Endodermal cell (in vitro differentiated cells): ENCODE measurements around the gene SGCD. TPM values are rescaled to one million over a fixed set of nuclear protein-coding genes. Genes with fewer than 3 reads are reported as not detected.

Experiments
- DNase-seq: peaks from one replicate; pipeline ENCODE4 v3.0.0-alpha.2; 2017
- H3K27ac ChIP-seq: 2 replicates; pipeline ENCODE4 v1.5.1; 2013; ENCODE audit warnings: mild to moderate bottlenecking, low read depth, low read length, moderate library complexity
- H3K27me3 ChIP-seq: 2 replicates; pipeline ENCODE4 v1.6.1; 2013; ENCODE audit warnings: mild to moderate bottlenecking, low read length, moderate library complexity; ENCODE audit not compliant: insufficient read depth, control insufficient read depth, poor library complexity, severe bottlenecking
- H3K36me3 ChIP-seq: 2 replicates; pipeline ENCODE4 v1.7.0; 2013; ENCODE audit warnings: mild to moderate bottlenecking, low read length, moderate library complexity; ENCODE audit not compliant: control insufficient read depth, insufficient read depth
- H3K4me1 ChIP-seq: one replicate; pipeline ENCODE4 v1.7.0; 2013; ENCODE audit warnings: low read length; ENCODE audit not compliant: control insufficient read depth, insufficient read depth
- H3K4me3 ChIP-seq: 2 replicates; pipeline ENCODE4 v1.5.1; 2013; ENCODE audit warnings: mild to moderate bottlenecking, low read length, moderate library complexity
- H3K9ac ChIP-seq: 2 replicates; pipeline ENCODE4 v1.6.1; 2013; ENCODE audit warnings: mild to moderate bottlenecking, low read length, moderate library complexity; ENCODE audit not compliant: poor library complexity, severe bottlenecking; ENCODE audit errors: extremely low read depth
- H3K9me3 ChIP-seq: 2 replicates; pipeline ENCODE4 v1.6.1; 2013; ENCODE audit warnings: mild to moderate bottlenecking, low read length, moderate library complexity; ENCODE audit not compliant: control insufficient read depth
- H3K27ac Mint-ChIP-seq: 2 replicates; pipeline ENCODE4 v1.8.0; 2020; ENCODE audit warnings: mixed read lengths
- H3K27me3 Mint-ChIP-seq: 2 replicates; pipeline ENCODE4 v1.8.0; 2021; ENCODE audit warnings: mild to moderate bottlenecking, mixed read lengths; ENCODE audit not compliant: insufficient read depth
- H3K36me3 Mint-ChIP-seq: 2 replicates; pipeline ENCODE4 v1.8.0; 2020; ENCODE audit warnings: low read depth, mixed read lengths
- H3K4me1 Mint-ChIP-seq: 2 replicates; pipeline ENCODE4 v1.8.0; 2020; ENCODE audit warnings: mixed read lengths
- H3K4me3 Mint-ChIP-seq: 2 replicates; pipeline ENCODE4 v1.8.0; 2020; ENCODE audit warnings: mild to moderate bottlenecking, moderate library complexity, mixed read lengths
- H3K9me3 Mint-ChIP-seq: 2 replicates; pipeline ENCODE4 v1.8.0; 2020; ENCODE audit warnings: mild to moderate bottlenecking, mixed read lengths
- CTCF ChIP-seq: fragments of 200-600 bp; sonication (generic); conservative IDR thresholded peaks from 2 replicates; pipeline ENCODE4 v1.5.0; 2021; ENCODE audit warnings: antibody characterized with exemption, mild to moderate bottlenecking
- WGBS, 2 experiments: methylation state at CpG; one replicate each; pipeline versions ENCODE4 v1.1.5 to v1.1.7; 2013; ENCODE audit warnings: missing lambda C conversion rate in 2 of 2, mixed read lengths in 1 of 2; ENCODE audit not compliant: insufficient coverage in 1 of 2, insufficient read length in 1 of 2; 5-methylcytosine and 5-hydroxymethylcytosine counted together
- total RNA-seq, 2 donors: library from RNA; stranded (reverse); fragmentation: NEBNext Ultra II Directional in 1 of 2; extraction: Animal tissue kit (Norgen Biotek cat#: 25700) in 1 of 2; gene quantifications; 2 replicates in 1 of 2; 3 replicates in 1 of 2; pipeline ENCODE4 v1.2.1, GENCODE V29; 2021

The SGCD gene
- total RNA-seq, 2 donors from 2014 or later: 0.04 to 0.42 TPM

DNA sequence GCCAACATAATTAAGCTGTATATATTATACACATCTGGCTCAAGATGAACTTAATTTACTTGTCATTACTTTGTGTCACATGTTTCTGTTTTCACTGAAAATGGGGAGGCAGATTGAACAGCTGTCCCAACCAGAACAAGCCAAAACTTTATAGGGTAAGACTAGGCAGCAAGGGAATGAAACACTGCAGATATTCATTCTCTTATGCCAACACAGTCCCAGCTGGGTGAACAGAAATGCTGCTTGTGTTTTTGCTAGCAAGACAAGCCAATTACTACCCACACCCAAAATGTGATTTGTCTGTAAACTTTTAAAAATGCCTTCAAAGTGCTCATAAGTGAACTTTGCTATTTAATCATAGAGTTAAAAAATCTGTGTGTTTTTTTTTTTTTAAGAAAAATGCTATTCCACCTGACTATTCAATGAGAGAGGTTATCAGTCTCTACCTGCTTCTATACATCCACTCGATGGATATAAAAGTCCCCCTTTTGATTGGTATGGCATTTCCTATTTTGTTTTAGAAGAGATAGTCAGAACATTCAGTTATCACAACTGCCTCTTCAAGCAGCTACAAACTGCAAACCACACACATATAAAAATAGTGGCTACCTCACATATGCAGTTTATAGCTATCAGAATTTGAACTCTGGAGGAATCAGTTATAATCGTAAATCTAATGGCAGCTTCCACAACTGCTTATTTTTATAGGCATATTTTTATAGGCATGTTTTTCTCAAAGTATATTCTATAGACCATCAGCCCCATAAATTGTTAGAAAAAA, 431.2 kb downstream of the SGCD start:
- WGBS, 2 experiments: 93% methylated on average over 2 of the region's 2 CpGs; no CpG with 5 or more reads in 1 of the 2 experiments
- Histone ChIP-seq H3K4me3 (no peak overlapping the region), H3K36me3 (no peaks in the 10 kb centered on the region), H3K9ac (no peak overlapping the region), H3K27me3 (no peaks in the 10 kb centered on the region), H3K9me3 (no peaks in the 10 kb centered on the region), H3K27ac (no peak overlapping the region), H3K4me1 (no peaks in the 10 kb centered on the region)
- Mint-ChIP-seq H3K4me1 (peaks cover 6% of the 10 kb centered on the region), H3K4me3 (no peak overlapping the region), H3K27me3 (no peaks in the 10 kb centered on the region), H3K27ac (no peak overlapping the region), H3K36me3 (no peaks in the 10 kb centered on the region), H3K9me3 (no peaks in the 10 kb centered on the region)
- no peak for DNase-seq
- no peak for TF ChIP-seq CTCF

GRCh38 chr5:156759156-156759555, 432.2 kb downstream of the SGCD start:
- no peak overlapping the region for H3K4me3 Mint-ChIP-seq
- H3K4me1 Mint-ChIP-seq: no peaks in the 10 kb centered on the region
- no peak overlapping the region for H3K9ac ChIP-seq
- TF ChIP-seq CTCF: no peak
- no peaks in the 10 kb centered on the region for H3K9me3 ChIP-seq
- no peak overlapping the region for H3K27ac Mint-ChIP-seq
- 94 to 96% methylated on average over 7 of the region's 11 CpGs for WGBS, 2 experiments
- no peaks in the 10 kb centered on the region for H3K9me3 Mint-ChIP-seq
- H3K4me3 ChIP-seq: no peak overlapping the region
- no peaks in the 10 kb centered on the region for H3K36me3 Mint-ChIP-seq
- DNase-seq: no peak
- no peaks in the 10 kb centered on the region for H3K4me1 ChIP-seq
- H3K27me3 ChIP-seq: no peaks in the 10 kb centered on the region
- H3K27ac ChIP-seq: no peak overlapping the region
- H3K27me3 Mint-ChIP-seq: no peaks in the 10 kb centered on the region
- H3K36me3 ChIP-seq: no peaks in the 10 kb centered on the region

GRCh38 chr5:156762771-156763170, 435.8 kb downstream of the SGCD start:
- Mint-ChIP-seq H3K36me3 (no peaks in the 10 kb centered on the region), H3K27ac (no peak overlapping the region), H3K9me3 (no peaks in the 10 kb centered on the region), H3K4me1 (no peaks in the 10 kb centered on the region), H3K4me3 (no peak overlapping the region), H3K27me3 (no peaks in the 10 kb centered on the region)
- Histone ChIP-seq H3K36me3 (no peaks in the 10 kb centered on the region), H3K27me3 (no peaks in the 10 kb centered on the region), H3K4me1 (no peaks in the 10 kb centered on the region), H3K9ac (no peak overlapping the region), H3K9me3 (no peaks in the 10 kb centered on the region), H3K4me3 (no peak overlapping the region), H3K27ac (no peak overlapping the region)
- TF ChIP-seq CTCF: no peak
- DNase-seq: no peak
